A673 (cell line): Measurements from ENCODE around the gene GC. TPM values are rescaled to one million over a fixed set of nuclear protein-coding genes. Genes with fewer than 3 reads are reported as not detected.
A peak's percentile ranks its signal among the peaks of the same experiment; 100 is the strongest.

Experiments
- BruUV-seq: library from RNA; stranded (reverse); fragments of 400-500 nt; replicated peaks from 2 replicates; lab custom pipeline; 2021; lab: Mats Ljungman, UMichigan
- CTCF ChIA-PET: fragments of 300-600 bp; sonication (Branson Sonifier 250); formaldehyde crosslinking; loops from one replicate; lab custom pipeline; 2022; ENCODE audit warnings: antibody characterized with exemption; lab: Charles Lee
- POLR2A ChIA-PET: fragments of 300-600 bp; sonication (Branson Sonifier 250); formaldehyde crosslinking; loops from one replicate; lab custom pipeline; 2022; ENCODE audit warnings: antibody characterized with exemption; ENCODE audit not compliant: low non-redundant PET; lab: Charles Lee
- DNase-seq: peaks from one replicate; pipeline ENCODE4 v3.0.0-alpha.2; 2015; ENCODE audit warnings: low spot score
- H3K27ac ChIP-seq: fragments of 200-600 bp; sonication (generic); 2 replicates; pipeline ENCODE4 v1.5.1; 2016; ENCODE audit warnings: mixed run types, low read depth, mild to moderate bottlenecking, mixed read lengths, antibody characterized with exemption, low read length; ENCODE audit not compliant: poor library complexity, severe bottlenecking
- H3K27me3 ChIP-seq: fragments of 200-600 bp; sonication (generic); replicated peaks from 2 replicates; pipeline ENCODE4 v1.6.1; 2017; ENCODE audit warnings: mixed run types, low read depth, mild to moderate bottlenecking, mixed read lengths, antibody characterized with exemption, low read length; ENCODE audit not compliant: insufficient read depth, poor library complexity
- H3K36me3 ChIP-seq: fragments of 200-600 bp; sonication (generic); 2 replicates; pipeline ENCODE4 v1.6.1; 2016; ENCODE audit warnings: mixed run types, mild to moderate bottlenecking, mixed read lengths, antibody characterized with exemption, low read length; ENCODE audit not compliant: insufficient read depth, poor library complexity, severe bottlenecking
- H3K4me1 ChIP-seq: fragments of 200-600 bp; sonication (generic); 2 replicates; pipeline ENCODE4 v1.6.1; 2017; ENCODE audit warnings: mixed run types, mild to moderate bottlenecking, mixed read lengths, antibody characterized with exemption, low read length; ENCODE audit not compliant: insufficient read depth, poor library complexity, severe bottlenecking
- H3K4me3 ChIP-seq: fragments of 200-600 bp; sonication (generic); 2 replicates; pipeline ENCODE4 v1.5.1; 2016; ENCODE audit warnings: low read depth, mixed run types, mild to moderate bottlenecking, mixed read lengths, low read length; ENCODE audit not compliant: poor library complexity, severe bottlenecking
- H3K9me3 ChIP-seq: fragments of 200-600 bp; sonication (generic); 2 replicates; pipeline ENCODE4 v1.6.1; 2016; ENCODE audit warnings: mixed run types, low read depth, mild to moderate bottlenecking, mixed read lengths, antibody characterized with exemption, low read length; ENCODE audit not compliant: poor library complexity, severe bottlenecking
- EZH2 ChIP-seq: fragments of 200-600 bp; sonication (generic); IDR thresholded peaks from 2 replicates; pipeline ENCODE4 v1.6.1; 2017; ENCODE audit warnings: borderline replicate concordance, low read depth, mild to moderate bottlenecking, mixed read lengths, antibody characterized with exemption, low read length; ENCODE audit not compliant: poor library complexity, severe bottlenecking
- intact Hi-C: fragments of 100-400 bp; cut with micrococcal nuclease; formaldehyde crosslinking; loops from one replicate; pipeline ENCODE4 v1.10.0; 2022; ENCODE audit not compliant: unreplicated experiment
- total RNA-seq: library from RNA; stranded (reverse); gene quantifications from 2 replicates; pipeline ENCODE4 v1.2.3, GENCODE V29; 2021
- TF ChIP-seq, protein P1 (sequence below): fragments of 300-800, 200-600 bp; sonication (generic); conservative IDR thresholded peaks from 2 replicates; pipeline ENCODE4 v1.5.1; 2017; ENCODE audit warnings: low read depth, mild to moderate bottlenecking, antibody characterized with exemption, low read length, moderate library complexity, mixed read lengths

Gene GC
- total RNA-seq, 1 experiment from 2014 or later = not detected

DNA sequence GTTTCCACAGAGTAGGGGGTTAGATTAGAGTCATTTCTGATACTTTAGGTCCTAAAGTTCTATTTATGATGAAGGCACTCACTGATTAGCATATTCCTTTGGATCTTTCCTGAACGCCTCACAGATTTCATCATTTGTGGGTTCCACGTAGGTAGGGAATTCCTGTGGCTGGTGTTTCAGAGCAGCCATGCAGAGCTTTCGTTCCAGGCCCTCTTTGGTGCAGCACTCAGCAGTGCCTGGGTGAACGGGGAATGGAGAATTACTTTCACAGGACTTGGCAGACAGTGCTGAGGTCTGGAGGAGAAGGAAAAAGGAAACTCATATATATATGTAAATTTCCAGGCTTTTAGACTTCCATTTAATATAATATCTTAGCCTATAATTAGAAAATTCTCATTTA lies 18.5 kb downstream of the GC start:
- H3K4me1 ChIP-seq = peaks cover 7% of the 10 kb centered on the region
- TF ChIP-seq EZH2 = no peak
- H3K27me3 ChIP-seq = no peaks in the 10 kb centered on the region
- no peaks in the 10 kb centered on the region for H3K36me3 ChIP-seq
- no TSS peak for BruUV-seq
- no peak overlapping the region for H3K27ac ChIP-seq
- H3K9me3 ChIP-seq = no peaks in the 10 kb centered on the region
- POLR2A ChIA-PET = no interaction called here
- intact Hi-C loops = no loop called here
- CTCF ChIA-PET = no interaction called here
- no peak overlapping the region for H3K4me3 ChIP-seq
- peak; percentile 4 for DNase-seq

DNA sequence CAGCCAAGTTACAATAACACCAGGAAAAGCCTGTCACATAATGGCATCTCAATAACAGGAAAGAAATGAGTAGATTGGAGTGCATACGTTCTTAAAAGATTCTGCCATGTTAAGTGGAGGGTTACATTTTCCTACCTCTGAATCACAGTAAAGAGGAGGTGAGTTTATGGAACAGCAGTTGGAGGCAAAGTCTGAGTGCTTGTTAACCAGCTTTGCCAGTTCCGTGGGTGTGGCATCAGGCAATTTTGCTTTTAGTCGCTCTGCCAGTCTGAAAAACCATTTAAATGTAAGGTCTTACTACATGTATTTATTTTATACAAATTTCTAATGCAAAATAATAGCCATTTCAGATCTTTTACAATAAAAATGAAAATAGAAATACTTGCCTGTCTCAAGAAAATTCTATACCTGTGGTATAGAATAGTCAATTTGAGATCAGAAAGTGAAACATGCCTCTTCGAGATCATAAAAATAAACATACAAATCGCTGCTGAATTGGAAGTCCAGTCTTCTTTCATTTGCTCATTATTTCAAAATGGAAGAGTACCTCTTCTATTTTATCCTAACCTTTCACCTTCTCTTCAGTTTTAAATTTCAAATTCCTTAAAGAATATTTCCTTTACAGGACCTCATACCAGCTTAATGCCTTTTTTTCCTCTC lies 31.4 kb downstream of the GC start:
- no peaks in the 10 kb centered on the region for H3K9me3 ChIP-seq
- no peak for TF ChIP-seq EZH2
- TF ChIP-seq, protein P1, sequence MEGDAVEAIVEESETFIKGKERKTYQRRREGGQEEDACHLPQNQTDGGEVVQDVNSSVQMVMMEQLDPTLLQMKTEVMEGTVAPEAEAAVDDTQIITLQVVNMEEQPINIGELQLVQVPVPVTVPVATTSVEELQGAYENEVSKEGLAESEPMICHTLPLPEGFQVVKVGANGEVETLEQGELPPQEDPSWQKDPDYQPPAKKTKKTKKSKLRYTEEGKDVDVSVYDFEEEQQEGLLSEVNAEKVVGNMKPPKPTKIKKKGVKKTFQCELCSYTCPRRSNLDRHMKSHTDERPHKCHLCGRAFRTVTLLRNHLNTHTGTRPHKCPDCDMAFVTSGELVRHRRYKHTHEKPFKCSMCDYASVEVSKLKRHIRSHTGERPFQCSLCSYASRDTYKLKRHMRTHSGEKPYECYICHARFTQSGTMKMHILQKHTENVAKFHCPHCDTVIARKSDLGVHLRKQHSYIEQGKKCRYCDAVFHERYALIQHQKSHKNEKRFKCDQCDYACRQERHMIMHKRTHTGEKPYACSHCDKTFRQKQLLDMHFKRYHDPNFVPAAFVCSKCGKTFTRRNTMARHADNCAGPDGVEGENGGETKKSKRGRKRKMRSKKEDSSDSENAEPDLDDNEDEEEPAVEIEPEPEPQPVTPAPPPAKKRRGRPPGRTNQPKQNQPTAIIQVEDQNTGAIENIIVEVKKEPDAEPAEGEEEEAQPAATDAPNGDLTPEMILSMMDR = no peak
- H3K4me3 ChIP-seq = no peak overlapping the region
- POLR2A ChIA-PET = no interaction called here
- H3K36me3 ChIP-seq = no peaks in the 10 kb centered on the region
- CTCF ChIA-PET = no interaction called here
- DNase-seq = no peak
- intact Hi-C loops = no loop called here
- no peaks in the 10 kb centered on the region for H3K4me1 ChIP-seq
- no TSS peak for BruUV-seq
- H3K27ac ChIP-seq = no peak overlapping the region
- no peaks in the 10 kb centered on the region for H3K27me3 ChIP-seq

DNA sequence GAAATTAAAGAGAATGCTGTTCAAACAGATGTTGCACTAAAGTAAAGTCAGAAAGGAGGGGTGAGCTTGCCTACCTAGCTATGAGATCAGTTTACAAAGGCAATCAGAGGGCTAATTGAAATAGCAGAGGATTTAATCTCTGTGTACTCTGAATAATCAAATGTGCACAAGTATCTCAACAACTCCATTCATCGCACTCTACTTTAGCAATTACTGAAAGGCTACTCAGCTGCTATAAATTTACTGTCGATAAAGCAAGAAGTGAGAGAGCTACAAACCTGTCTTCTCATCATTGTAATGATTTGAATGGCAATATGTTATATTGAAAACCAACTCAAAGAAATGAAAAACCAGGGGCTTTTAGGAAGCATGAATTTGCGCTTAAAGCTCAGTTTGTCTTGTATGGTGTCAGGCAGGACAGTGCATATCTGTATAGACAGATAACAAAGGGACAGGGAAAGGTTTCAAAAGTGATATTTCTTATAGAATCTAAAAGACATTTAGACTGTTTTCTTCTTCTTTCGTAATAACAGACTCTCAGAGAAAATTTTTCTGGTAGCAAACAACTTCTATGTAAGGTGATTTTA lies 34.8 kb downstream of the GC start:
- intact Hi-C loops = no loop called here
- no peaks in the 10 kb centered on the region for H3K4me1 ChIP-seq
- no peak overlapping the region for H3K27ac ChIP-seq
- no peaks in the 10 kb centered on the region for H3K9me3 ChIP-seq
- no peak for DNase-seq
- H3K36me3 ChIP-seq = no peaks in the 10 kb centered on the region
- CTCF ChIA-PET = no interaction called here
- POLR2A ChIA-PET = no interaction called here
- H3K27me3 ChIP-seq = no peaks in the 10 kb centered on the region
- no peak overlapping the region for H3K4me3 ChIP-seq
- TF ChIP-seq, protein P1 = no peak
- TF ChIP-seq EZH2 = no peak
- BruUV-seq = no TSS peak
